GM23338 (cell line): ENCODE data around the gene RPGRIP1L. TPM values are rescaled to one million over a fixed set of nuclear protein-coding genes. Genes with fewer than 3 reads are reported as not detected.

Source experiments
- ATAC-seq: fragments of 200-7000 bp; cut with Tn5 transposase; 3 replicates; pipeline ENCODE4 v1.9.1; 2020
- DNase-seq: peaks from one replicate; pipeline ENCODE4 v3.0.0-alpha.2; 2015; ENCODE audit warnings: low spot score
- H2AFZ ChIP-seq: fragments of 200-600 bp; sonication (generic); 2 replicates; pipeline ENCODE4 v1.8.0; 2016; ENCODE audit warnings: antibody characterized with exemption, mild to moderate bottlenecking, moderate library complexity
- H3F3A ChIP-seq: fragments of 200-600 bp; sonication (generic); replicated peaks from 2 replicates; pipeline ENCODE4 v1.8.0; 2017; ENCODE audit warnings: antibody characterized with exemption, mixed run types, low read depth
- H3K27ac ChIP-seq: fragments of 200-600 bp; sonication (generic); 2 replicates; pipeline ENCODE4 v1.6.1; 2016; ENCODE audit warnings: low read depth
- H3K27me3 ChIP-seq: fragments of 200-600 bp; sonication (generic); 2 replicates; pipeline ENCODE4 v1.8.0; 2016; ENCODE audit warnings: mild to moderate bottlenecking, mixed run types, moderate library complexity; ENCODE audit not compliant: insufficient read depth
- H3K36me3 ChIP-seq: fragments of 200-600 bp; sonication (generic); 2 replicates; pipeline ENCODE4 v1.8.0; 2016; ENCODE audit warnings: mild to moderate bottlenecking; ENCODE audit not compliant: insufficient read depth
- H3K4me1 ChIP-seq: fragments of 200-600 bp; sonication (generic); 2 replicates; pipeline ENCODE4 v1.8.0; 2016; ENCODE audit warnings: mild to moderate bottlenecking, moderate library complexity; ENCODE audit not compliant: insufficient read depth
- H3K4me2 ChIP-seq: fragments of 200-600 bp; sonication (generic); 2 replicates; pipeline ENCODE4 v1.7.1; 2017; ENCODE audit warnings: mixed run types
- H3K4me3 ChIP-seq: fragments of 200-600 bp; sonication (generic); 2 replicates; pipeline ENCODE4 v1.6.1; 2016; ENCODE audit warnings: mixed run types
- H3K79me2 ChIP-seq: fragments of 200-600 bp; sonication (generic); replicated peaks from 2 replicates; pipeline ENCODE4 v1.8.0; 2017; ENCODE audit warnings: mild to moderate bottlenecking; ENCODE audit not compliant: insufficient read depth
- H3K9me2 ChIP-seq: fragments of 200-600 bp; sonication (generic); 2 replicates; pipeline ENCODE4 v1.8.0; 2017; ENCODE audit not compliant: insufficient read depth
- H4K20me1 ChIP-seq: fragments of 200-600 bp; sonication (generic); replicated peaks from 2 replicates; pipeline ENCODE4 v1.8.0; 2017; ENCODE audit warnings: mild to moderate bottlenecking; ENCODE audit not compliant: insufficient read depth
- H3K27ac Mint-ChIP-seq: 2 replicates; pipeline ENCODE4 v1.8.0; 2020; ENCODE audit warnings: inconsistent platforms, mild to moderate bottlenecking, moderate library complexity, mixed read lengths
- H3K27me3 Mint-ChIP-seq: 3 replicates; pipeline ENCODE4 v1.8.0; 2022; ENCODE audit warnings: low read depth, mild to moderate bottlenecking, moderate library complexity, mixed read lengths, inconsistent platforms; ENCODE audit not compliant: insufficient read depth, poor library complexity
- H3K36me3 Mint-ChIP-seq: 3 replicates; pipeline ENCODE4 v1.8.0; 2021; ENCODE audit warnings: low read depth, mild to moderate bottlenecking, inconsistent platforms, moderate library complexity, mixed read lengths
- H3K4me1 Mint-ChIP-seq: 3 replicates; pipeline ENCODE4 v1.8.0; 2020; ENCODE audit warnings: mild to moderate bottlenecking, inconsistent platforms, mixed read lengths
- H3K4me3 Mint-ChIP-seq: 3 replicates; pipeline ENCODE4 v1.8.0; 2021; ENCODE audit warnings: moderate library complexity, mild to moderate bottlenecking, inconsistent platforms, mixed read lengths
- H3K9me3 Mint-ChIP-seq: 3 replicates; pipeline ENCODE4 v1.8.0; 2020; ENCODE audit warnings: moderate library complexity, mild to moderate bottlenecking, inconsistent platforms, mixed read lengths
- CREB1 ChIP-seq: fragments of 250-450 bp; sonication (Bioruptor Pico); IDR thresholded peaks from 2 replicates; pipeline ENCODE4 v1.5.0; 2020; ENCODE audit warnings: low read depth, mild to moderate bottlenecking, moderate library complexity
- CTCF ChIP-seq, 2 experiments: fragments of 200-600 bp in 1 of 2; sonication (generic) in 1 of 2; conservative IDR thresholded peaks; 2 replicates each; pipeline versions ENCODE4 v1.5.1 to v1.6.1; 2016 to 2017; ENCODE audit warnings: antibody characterized with exemption in 2 of 2, low read depth in 2 of 2, mild to moderate bottlenecking in 2 of 2, moderate library complexity in 1 of 2
- ETS1 ChIP-seq: IDR thresholded peaks from 2 replicates; pipeline ENCODE4 v1.6.1; 2016; ENCODE audit warnings: antibody characterized with exemption
- EZH2 ChIP-seq: fragments of 200-600 bp; sonication (generic); IDR thresholded peaks from one replicate; pipeline ENCODE4 v1.8.0; 2017; ENCODE audit warnings: antibody characterized with exemption, mild to moderate bottlenecking, low read depth; ENCODE audit not compliant: unreplicated experiment
- EZH2phosphoT487 ChIP-seq: fragments of 200-600 bp; sonication (generic); IDR thresholded peaks from one replicate; pipeline ENCODE4 v1.8.1; 2018; ENCODE audit warnings: antibody characterized with exemption; ENCODE audit not compliant: unreplicated experiment
- JUNB ChIP-seq: IDR thresholded peaks from one replicate; pipeline ENCODE4 v1.6.1; 2016; ENCODE audit warnings: antibody characterized with exemption; ENCODE audit not compliant: unreplicated experiment
- NANOG ChIP-seq: IDR thresholded peaks from 2 replicates; pipeline ENCODE4 v1.6.1; 2016; ENCODE audit warnings: antibody characterized with exemption, borderline replicate concordance
- REST ChIP-seq: IDR thresholded peaks from one replicate; pipeline ENCODE4 v1.6.1; 2018; ENCODE audit warnings: antibody characterized with exemption; ENCODE audit not compliant: unreplicated experiment
- STAT1 ChIP-seq: IDR thresholded peaks from one replicate; pipeline ENCODE4 v1.6.1; 2016; ENCODE audit warnings: antibody characterized with exemption; ENCODE audit not compliant: unreplicated experiment
- ZNF331 ChIP-seq: fragments of 250-450 bp; sonication (Bioruptor Pico); IDR thresholded peaks from 2 replicates; pipeline ENCODE4 v1.5.0; 2020; ENCODE audit warnings: low read depth, mild to moderate bottlenecking, moderate library complexity
- polyA plus RNA-seq: library from polyadenylated mRNA; unstranded; fragments of >200 nt; fragmentation: Nextera tagmentation; extraction: Ambion mirVana; gene quantifications from 2 replicates; pipeline ENCODE4 v1.2.1, GENCODE V29; 2016
- total RNA-seq: library from RNA; depleted of rRNA; stranded (reverse); fragments of >200 nt; shearing (Covaris generic); gene quantifications from 2 replicates; pipeline ENCODE4 v1.2.3, GENCODE V29; 2014

Gene RPGRIP1L
- total and polyA plus RNA-seq, 2 experiments from 2014 or later, result 11.4 to 21.3 TPM

GRCh38 chr16:53713403-53714204 lies 9.9 kb upstream of the RPGRIP1L start:
- H3K27me3 Mint-ChIP-seq, result no peaks in the 10 kb centered on the region
- no peak overlapping the region for H3K27ac Mint-ChIP-seq
- no peak for ATAC-seq
- H3K4me1 Mint-ChIP-seq, result peaks cover 14% of the 10 kb centered on the region
- no peaks in the 10 kb centered on the region for H3K27me3 ChIP-seq
- peaks cover 13% of the 10 kb centered on the region; the same call in 1 of the 2 replicates for H3K4me1 ChIP-seq
- H3K4me3 Mint-ChIP-seq, result no peak overlapping the region
- H4K20me1 ChIP-seq, result no peaks in the 10 kb centered on the region
- no peak for DNase-seq
- H3K36me3 Mint-ChIP-seq, result no peaks in the 10 kb centered on the region
- H3F3A ChIP-seq, result no peaks in the 10 kb centered on the region
- H3K9me2 ChIP-seq, result no peaks in the 10 kb centered on the region
- no peak for TF ChIP-seq CTCF (conservative IDR thresholded peaks at IDR 0.05; ENCODE audit: low read depth in 2 of 2)
- H3K27ac ChIP-seq, result no peak overlapping the region
- peaks cover 70% of the 10 kb centered on the region for H3K79me2 ChIP-seq
- no peak overlapping the region for H2AFZ ChIP-seq
- H3K4me2 ChIP-seq, result no peak overlapping the region
- H3K4me3 ChIP-seq, result no peak overlapping the region
- no peaks in the 10 kb centered on the region for H3K36me3 ChIP-seq
- H3K9me3 Mint-ChIP-seq, result no peaks in the 10 kb centered on the region

- peaks cover 68% of the 10 kb centered on the region for H3K79me2 ChIP-seq
- no peak overlapping the region for H3K27ac ChIP-seq
- Mint-ChIP-seq H3K27me3 (no peaks in the 10 kb centered on the region), H3K27ac (no peak overlapping the region), H3K4me1 (peaks cover 14% of the 10 kb centered on the region), H3K4me3 (no peak overlapping the region), H3K9me3 (no peaks in the 10 kb centered on the region), H3K36me3 (no peaks in the 10 kb centered on the region)
- no peaks in the 10 kb centered on the region for H3F3A ChIP-seq
- ATAC-seq (no peak), DNase-seq (no peak)
- no peaks in the 10 kb centered on the region for H3K9me2 ChIP-seq
- H2AFZ ChIP-seq, result no peak overlapping the region
- H3K27me3 ChIP-seq, result no peaks in the 10 kb centered on the region
- no peaks in the 10 kb centered on the region for H4K20me1 ChIP-seq
- H3K36me3 ChIP-seq, result no peaks in the 10 kb centered on the region
- peaks cover 13% of the 10 kb centered on the region; the same call in 1 of the 2 replicates for H3K4me1 ChIP-seq
- no peak overlapping the region for H3K4me2 ChIP-seq
- no peak overlapping the region for H3K4me3 ChIP-seq
- TF ChIP-seq ETS1 (no peak), NANOG (no peak), CREB1 (no peak), ZNF331 (CRISPR knock-in tag) (no peak), EZH2phosphoT487 (no peak), REST (no peak), EZH2 (no peak), STAT1 (no peak), CTCF (conservative IDR thresholded peaks at IDR 0.05; ENCODE audit: low read depth in 2 of 2) (no peak), JUNB (no peak)
Measured at GRCh38 chr16:53712065-53712464, 8.4 kb upstream of the RPGRIP1L start.
